ENCODE measurements around the gene KCNK4. TPM values are rescaled to one million over a fixed set of nuclear protein-coding genes. Genes with fewer than 3 reads are reported as not detected.

KCNK4 gene
- polyA plus RNA-seq, 2 of the 4 experiments (the other 2 are of a cell fraction): 0.12 TPM; not detected in 1

DNA sequence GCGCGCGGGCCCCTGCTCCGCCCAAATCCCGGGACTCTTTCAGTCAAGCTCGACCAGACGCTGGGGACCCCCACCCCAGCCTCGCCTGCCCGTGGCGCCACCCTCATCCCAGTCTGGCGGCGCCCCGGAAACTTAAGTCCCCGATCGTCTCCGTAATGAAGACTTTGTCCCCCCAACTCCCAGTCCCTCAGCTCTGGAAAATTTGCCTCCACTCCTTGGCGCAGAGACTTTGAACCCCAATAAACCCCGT lies 39.4 kb upstream of the KCNK4 start:
- ATAC-seq: no peak
- DNase-seq (ENCODE audit: low read depth in 1 of 2, low spot score in 1 of 2): no peak
- Histone ChIP-seq H3K4me1 (peaks cover 31% of the 10 kb centered on the region), H3K4me3 (peak overlapping the region; percentile 84), H3K9me3 (no peaks in the 10 kb centered on the region), H3K27ac (peak overlapping the region; percentile 92 to 94), H3K4me2 (peak overlapping the region; percentile 98)
- 2% methylated on average over 17 of the region's 18 CpGs for WGBS (ENCODE audit: missing lambda C conversion rate)
- ChIA-PET POLR2A (interaction anchor here (1.2 to 1.5 kb wide), 2 partner anchors 10 to 12 kb away, joined by 3 to 5 read pairs; partner anchors contain the start of gene FKBP2), CTCF (interaction anchor here (0.9 to 12.2 kb wide), 21 partner anchors 9 to 402 kb away, joined by 3 to 220 read pairs (median 5); partner anchors contain the start of genes BAD, CATSPERZ, ESRRA and FERMT3)
- FAIRE-seq: no peak
- no peak for TF ChIP-seq ESRRA (IDR thresholded peaks at IDR 0.05; ENCODE audit: borderline replicate concordance, low read length)
- TF ChIP-seq RFX5 (IDR thresholded peaks at IDR 0.05): no peak
- TF ChIP-seq GATA3 (IDR thresholded peaks at IDR 0.05; ENCODE audit: borderline replicate concordance): no peak

DNA sequence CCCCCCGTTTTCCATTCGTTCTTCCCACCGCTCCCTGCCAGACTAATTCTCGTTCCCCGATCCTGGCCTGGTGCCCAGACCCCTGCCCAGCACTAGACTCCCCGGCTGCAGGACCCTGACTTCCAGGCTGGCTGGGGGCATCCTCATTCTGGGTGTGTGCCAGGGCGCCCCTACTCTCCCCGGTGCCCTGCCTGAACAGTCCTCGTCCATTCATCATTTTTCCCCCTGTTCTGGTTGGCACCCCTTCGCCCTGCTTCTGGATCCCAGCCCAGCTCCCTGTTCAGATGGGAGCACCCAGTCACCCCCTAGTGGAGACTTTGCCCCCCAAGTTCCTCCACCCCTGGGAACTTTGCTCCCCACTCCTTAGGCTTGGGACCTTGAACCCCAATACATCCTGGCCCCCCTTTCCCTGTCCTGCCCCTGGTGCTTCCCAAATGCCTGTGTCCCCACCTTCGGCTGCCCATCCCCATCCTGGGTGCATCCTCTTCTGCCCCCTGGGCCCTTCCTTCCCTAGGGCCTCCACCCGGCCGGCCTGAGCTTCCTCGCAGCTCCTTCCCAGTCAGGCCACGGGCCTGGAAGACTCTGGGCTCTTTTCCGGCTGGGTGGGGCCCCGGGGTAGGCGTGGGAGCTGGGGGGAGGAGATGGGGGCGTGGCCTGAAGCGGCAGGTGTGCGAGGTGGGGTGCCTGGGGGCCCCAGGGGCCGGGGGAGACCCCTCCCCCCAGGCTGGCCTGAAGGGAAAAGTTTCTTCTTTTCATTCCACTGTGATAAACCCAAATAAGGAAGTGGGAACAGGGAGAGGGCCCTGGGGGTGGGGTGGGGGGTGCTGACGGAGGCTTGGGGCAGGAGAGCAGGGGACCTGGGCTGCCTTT lies 38.9 kb upstream of the KCNK4 start:
- DNase-seq (ENCODE audit: low read depth in 1 of 2, low spot score in 1 of 2) (peak in 1 of 2 experiments; percentile 69), FAIRE-seq (no peak), ATAC-seq (peak; percentile 27 to 63; a peak in 5 of 6 replicates)
- Histone ChIP-seq H3K9me3 (no peaks in the 10 kb centered on the region), H3K4me1 (peaks cover 32% of the 10 kb centered on the region), H3K4me2 (peak overlapping the region; percentile 98), H3K4me3 (peak overlapping the region; percentile 84), H3K27ac (peak overlapping the region; percentile 92 to 94)
- 4% methylated on average over 19 of the region's 23 CpGs for WGBS (ENCODE audit: missing lambda C conversion rate)
- ChIA-PET POLR2A (interaction anchor here (0.6 to 1.5 kb wide), 3 partner anchors 11 to 19 kb away, joined by 3 to 7 read pairs (median 5); partner anchors contain the start of gene FKBP2), CTCF (interaction anchor here (0.5 to 12.2 kb wide), 24 partner anchors 9 to 1437 kb away, joined by 3 to 220 read pairs (median 4); partner anchors contain the start of genes CATSPERZ, ESRRA, FERMT3 and KCNK4)
- no peak for TF ChIP-seq CEBPB (IDR thresholded peaks at IDR 0.05)
- TF ChIP-seq SMC3 (IDR thresholded peaks at IDR 0.05): 0 out of 3 replicates have a peak, but pooled peaks have one; percentile 5
- TF ChIP-seq RCOR1 (IDR thresholded peaks at IDR 0.05; ENCODE audit: low read depth, low read length): no peak
- no peak for TF ChIP-seq GATA3 (IDR thresholded peaks at IDR 0.05; ENCODE audit: borderline replicate concordance)
- 0 out of 2 replicates have a peak, but pooled peaks have one; percentile 24 for TF ChIP-seq MAX (IDR thresholded peaks at IDR 0.05)
- TF ChIP-seq, protein P1, sequence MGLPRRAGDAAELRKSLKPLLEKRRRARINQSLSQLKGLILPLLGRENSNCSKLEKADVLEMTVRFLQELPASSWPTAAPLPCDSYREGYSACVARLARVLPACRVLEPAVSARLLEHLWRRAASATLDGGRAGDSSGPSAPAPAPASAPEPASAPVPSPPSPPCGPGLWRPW (IDR thresholded peaks at IDR 0.05): no peak
- TF ChIP-seq E2F6 (IDR thresholded peaks at IDR 0.05; ENCODE audit: borderline replicate concordance, low read depth): no peak
- peak in 1 of 2 experiments; percentile 17; a peak in 1 of 5 replicates for TF ChIP-seq RAD21 (conservative IDR thresholded peaks at IDR 0.05 in 1 of 2, IDR thresholded peaks at IDR 0.05 in 1 of 2)
- TF ChIP-seq, protein P2, sequence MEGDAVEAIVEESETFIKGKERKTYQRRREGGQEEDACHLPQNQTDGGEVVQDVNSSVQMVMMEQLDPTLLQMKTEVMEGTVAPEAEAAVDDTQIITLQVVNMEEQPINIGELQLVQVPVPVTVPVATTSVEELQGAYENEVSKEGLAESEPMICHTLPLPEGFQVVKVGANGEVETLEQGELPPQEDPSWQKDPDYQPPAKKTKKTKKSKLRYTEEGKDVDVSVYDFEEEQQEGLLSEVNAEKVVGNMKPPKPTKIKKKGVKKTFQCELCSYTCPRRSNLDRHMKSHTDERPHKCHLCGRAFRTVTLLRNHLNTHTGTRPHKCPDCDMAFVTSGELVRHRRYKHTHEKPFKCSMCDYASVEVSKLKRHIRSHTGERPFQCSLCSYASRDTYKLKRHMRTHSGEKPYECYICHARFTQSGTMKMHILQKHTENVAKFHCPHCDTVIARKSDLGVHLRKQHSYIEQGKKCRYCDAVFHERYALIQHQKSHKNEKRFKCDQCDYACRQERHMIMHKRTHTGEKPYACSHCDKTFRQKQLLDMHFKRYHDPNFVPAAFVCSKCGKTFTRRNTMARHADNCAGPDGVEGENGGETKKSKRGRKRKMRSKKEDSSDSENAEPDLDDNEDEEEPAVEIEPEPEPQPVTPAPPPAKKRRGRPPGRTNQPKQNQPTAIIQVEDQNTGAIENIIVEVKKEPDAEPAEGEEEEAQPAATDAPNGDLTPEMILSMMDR (IDR thresholded peaks at IDR 0.05): peak; percentile 30; the same call in 2 of the 3 replicates
- TF ChIP-seq TP53 (CRISPR knock-in tag; IDR thresholded peaks at IDR 0.05): no peak
- TF ChIP-seq FOSB (CRISPR knock-in tag; IDR thresholded peaks at IDR 0.05): no peak
- TF ChIP-seq NFE2L2 (conservative IDR thresholded peaks at IDR 0.05; ENCODE audit: low read length): no peak
- TF ChIP-seq POLR2A (IDR thresholded peaks at IDR 0.05; ENCODE audit: low read length): peak; percentile 60

DNA sequence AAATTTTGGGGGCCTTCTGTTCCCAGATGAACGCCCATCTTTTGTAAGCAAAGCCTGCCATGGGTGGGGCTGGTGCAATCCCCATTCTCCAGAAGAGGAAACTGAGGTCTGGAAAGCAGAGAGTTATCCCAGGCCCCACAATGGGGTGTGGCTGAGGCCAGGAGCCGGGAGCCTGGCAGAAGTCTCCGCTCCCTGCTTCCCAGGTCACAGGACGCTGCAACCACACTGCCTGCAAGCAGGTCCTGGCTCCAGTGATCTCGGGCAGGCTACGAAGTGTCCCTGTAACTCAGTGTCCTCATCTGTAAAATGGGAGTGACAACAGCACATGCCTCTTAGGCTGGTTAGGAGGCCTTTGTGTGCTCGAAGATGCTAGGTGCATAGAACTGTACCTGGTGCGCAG lies 38.1 kb upstream of the KCNK4 start:
- CTCF ChIA-PET: interaction anchor here (0.5 to 12.2 kb wide), 7 partner anchors 12 to 1436 kb away, joined by 4 to 220 read pairs (median 14); partner anchors contain the start of genes CATSPERZ, ESRRA and KCNK4
- DNase-seq (ENCODE audit: low read depth in 1 of 2, low spot score in 1 of 2): no peak
- no peak overlapping the region for H3K4me3 ChIP-seq
- H3K27ac ChIP-seq: peak overlapping the region in 1 of 2 experiments; percentile 94; a peak in 3 of 6 replicates
- no peak for ATAC-seq
- no peaks in the 10 kb centered on the region for H3K9me3 ChIP-seq
- POLR2A ChIA-PET: interaction anchor here (1.5 kb wide), 1 partner anchor 12 kb away, joined by 5 read pairs; the partner anchor contains the start of gene FKBP2
- H3K4me2 ChIP-seq: peak overlapping the region; percentile 98
- peak; percentile 74; the same call in 1 of the 2 replicates for TF ChIP-seq KDM1A (IDR thresholded peaks at IDR 0.05; ENCODE audit: low read depth)
- no peak for TF ChIP-seq HOXA7 (CRISPR knock-in tag; IDR thresholded peaks at IDR 0.05)
- no peak for TF ChIP-seq MAX (IDR thresholded peaks at IDR 0.05)
- no peak for TF ChIP-seq NFE2L2 (conservative IDR thresholded peaks at IDR 0.05; ENCODE audit: low read length)
- peaks cover 27% of the 10 kb centered on the region for H3K4me1 ChIP-seq
- WGBS (ENCODE audit: missing lambda C conversion rate): 66% methylated on average over 8 of the region's 8 CpGs
- no peak for FAIRE-seq

Data from A549 (cell line).